Transverse colon (tissue), 4 donors: ENCODE results near the gene FIZ1.
A peak's percentile ranks its signal among the peaks of the same experiment; 100 is the strongest.

Experiments
- CTCF ChIP-seq, 5 experiments: fragments of 200-600 bp in 3 of 5; fragments of 450-650 bp in 2 of 5; sonication (generic) in 3 of 5; IDR thresholded peaks; 1 replicate in 2 of 5; 2 replicates in 3 of 5; pipeline ENCODE4 v1.5.1; 2016 to 2017; ENCODE audit warnings: antibody characterized with exemption in 5 of 5, inconsistent platforms in 3 of 5, mild to moderate bottlenecking in 2 of 5, moderate library complexity in 1 of 5
- POLR2A ChIP-seq: fragments of 450-650 bp; IDR thresholded peaks from one replicate; pipeline ENCODE4 v1.6.1; 2016; ENCODE audit warnings: antibody characterized with exemption, mild to moderate bottlenecking, moderate library complexity
- POLR2AphosphoS5 ChIP-seq, 3 donors: sonication (generic); formaldehyde crosslinking; IDR thresholded peaks; one replicate each; pipeline ENCODE4 v1.6.1; 2016; ENCODE audit warnings: antibody characterized with exemption in 3 of 3

- TF ChIP-seq CTCF (IDR thresholded peaks at IDR 0.05) (no peak), POLR2AphosphoS5 (IDR thresholded peaks at IDR 0.05) (peak in 1 of 3 donors; percentile 18), POLR2A (no peak)
These were observed 12.2 kb downstream of the FIZ1 start for GRCh38 chr19:55586976-55587668.
